Epidermal melanocyte (primary cell): ENCODE results near the gene CD40LG.

Experiments
- DNase-seq: peaks from one replicate; pipeline ENCODE4 v3.0.0; 2011; ENCODE audit warnings: low spot score; ENCODE audit not compliant: insufficient read length

CD40LG gene

GRCh38 chrX:136694431-136695087, 46.6 kb downstream of the CD40LG start:
- peak; percentile 23 for DNase-seq

- DNase-seq: no peak
Measured at GRCh38 chrX:136697156-136697555, 49.2 kb downstream of the CD40LG start.

- no peak for DNase-seq
Measured at GRCh38 chrX:136708348-136708747, 60.4 kb downstream of the CD40LG start.
